HepG2 (cell line): Measurements from ENCODE around the gene PPP1R14D. TPM values are rescaled to one million over a fixed set of nuclear protein-coding genes. Genes with fewer than 3 reads are reported as not detected.

ENCODE experiments used
- ATAC-seq: fragments of 200-7000 bp; cut with Tn5 transposase; 3 replicates; pipeline ENCODE4 v1.9.1; 2020; ENCODE audit warnings: mild to moderate bottlenecking, moderate library complexity
- BruUV-seq: library from RNA; stranded (reverse); fragments of 400-500 nt; replicated peaks from 2 replicates; lab custom pipeline; 2021; lab: Mats Ljungman, UMichigan
- CTCF ChIA-PET: fragments of 300-600 bp; formaldehyde crosslinking; extraction: SDS; loops from one replicate; lab custom pipeline; 2021; ENCODE audit warnings: low total read pairs, inconsistent platforms, low intra/inter-chr PET ratio; lab: Yijun Ruan, JAX
- POLR2A ChIA-PET: fragments of 350-600 bp; sonication (Branson Sonifier 250); formaldehyde crosslinking; loops from one replicate; lab custom pipeline; 2020; ENCODE audit warnings: antibody characterized with exemption, inconsistent platforms; lab: Yijun Ruan, JAX
- DNase-seq: peaks from one replicate; pipeline ENCODE4 v3.0.0-alpha.2; 2015; ENCODE audit warnings: low spot score
- FAIRE-seq: peaks from 3 replicates; lab custom pipeline; 2011; peaks lifted over from hg19 to GRCh38; lab: Jason Lieb, UNC
- H2AFZ ChIP-seq: one replicate; pipeline ENCODE4 v1.6.1; 2011; ENCODE audit warnings: low read length, inconsistent platforms
- H3K27ac ChIP-seq: fragments of 300-600 bp; 3 replicates; pipeline ENCODE4 v1.8.0; 2011; ENCODE audit warnings: mixed run types, mild to moderate bottlenecking, mixed read lengths, low read length, inconsistent platforms; ENCODE audit not compliant: insufficient read depth; ENCODE audit errors: extremely low read length
- H3K27me3 ChIP-seq, 2 experiments: fragments of 200-600 bp in 1 of 2; 2 replicates in 1 of 2; 3 replicates in 1 of 2; pipeline versions ENCODE4 v1.6.0 to v1.8.0; 2011; ENCODE audit warnings: low read length in 2 of 2, mild to moderate bottlenecking in 2 of 2, moderate library complexity in 2 of 2, inconsistent platforms in 1 of 2; ENCODE audit not compliant: insufficient read depth in 2 of 2, control insufficient read depth in 1 of 2
- H3K36me3 ChIP-seq, 2 experiments: fragments of 200-600 bp in 1 of 2; replicated peaks in 1 of 2; 2 replicates in 1 of 2; 3 replicates in 1 of 2; pipeline versions ENCODE4 v1.5.1 to v1.8.0; 2011; ENCODE audit warnings: low read length in 2 of 2, inconsistent platforms in 1 of 2; ENCODE audit not compliant: insufficient read depth in 2 of 2, control insufficient read depth in 1 of 2
- H3K4me1 ChIP-seq: 2 replicates; pipeline ENCODE4 v1.5.1; 2012; ENCODE audit warnings: low read length, inconsistent platforms; ENCODE audit not compliant: insufficient read depth
- H3K4me2 ChIP-seq: 2 replicates; pipeline ENCODE4 v1.6.0; 2011; ENCODE audit warnings: low read depth, low read length, inconsistent platforms
- H3K4me3 ChIP-seq, 3 experiments: fragments of 200-600 bp in 1 of 3; sonication (generic), shearing (Covaris generic) in 1 of 3; replicated peaks in 1 of 3; 2 replicates each; pipeline ENCODE4 v1.5.1; 2011 to 2016; ENCODE audit warnings: low read length in 3 of 3, inconsistent platforms in 2 of 3, low read depth in 2 of 3, mild to moderate bottlenecking in 2 of 3, control low read depth in 1 of 3, mixed read lengths in 1 of 3; ENCODE audit not compliant: insufficient read depth in 1 of 3
- H3K79me2 ChIP-seq: one replicate; pipeline ENCODE4 v1.6.1; 2011; ENCODE audit warnings: low read length, inconsistent platforms; ENCODE audit not compliant: insufficient read depth
- H3K9ac ChIP-seq: 2 replicates; pipeline ENCODE4 v1.6.0; 2011; ENCODE audit warnings: mild to moderate bottlenecking, low read depth, low read length, inconsistent platforms; ENCODE audit not compliant: insufficient read depth
- H3K9me3 ChIP-seq: 2 replicates; pipeline ENCODE4 v1.5.1; 2012; ENCODE audit warnings: mild to moderate bottlenecking, low read length
- H4K20me1 ChIP-seq: 2 replicates; pipeline ENCODE4 v1.6.0; 2011; ENCODE audit warnings: inconsistent platforms, mild to moderate bottlenecking, low read length, moderate library complexity; ENCODE audit not compliant: insufficient read depth
- ATF1 ChIP-seq: IDR thresholded peaks from 2 replicates; pipeline ENCODE4 v1.6.1; 2016; ENCODE audit warnings: mild to moderate bottlenecking, control low read depth
- DPF2 ChIP-seq: sonication (generic); formaldehyde crosslinking; IDR thresholded peaks from 2 replicates; pipeline ENCODE4 v1.4.0; 2020; ENCODE audit warnings: mild to moderate bottlenecking, low read depth, missing genetic modification reagents, borderline replicate concordance
- EZH2 ChIP-seq: conservative IDR thresholded peaks from 2 replicates; pipeline ENCODE4 v1.6.1; 2012; ENCODE audit warnings: mild to moderate bottlenecking, low read depth, low read length, moderate library complexity
- GABPA ChIP-seq, 2 experiments: IDR thresholded peaks; 2 replicates each; pipeline ENCODE4 v1.6.1; 2011 to 2016; ENCODE audit warnings: low read depth in 2 of 2, low read length in 1 of 2, missing biosample characterization in 1 of 2, missing genetic modification characterization in 1 of 2
- GTF2F1 ChIP-seq: fragments of 150-350 bp; IDR thresholded peaks from 2 replicates; pipeline ENCODE4 v1.6.1; 2014; ENCODE audit warnings: low read length
- HNRNPK ChIP-seq: fragments of 200-400 bp; formaldehyde crosslinking; IDR thresholded peaks from 2 replicates; pipeline ENCODE4 v1.6.1; 2018; ENCODE audit warnings: low read length, low read depth, moderate library complexity, mild to moderate bottlenecking; ENCODE audit not compliant: poor library complexity, severe bottlenecking
- POLR2AphosphoS2 ChIP-seq: IDR thresholded peaks from 2 replicates; pipeline ENCODE4 v1.6.1; 2011; ENCODE audit warnings: low read depth, low read length, improper control_type of control experiment
- RBAK ChIP-seq: sonication (generic); formaldehyde crosslinking; IDR thresholded peaks from 2 replicates; pipeline ENCODE4 v1.5.1; 2020; ENCODE audit warnings: mild to moderate bottlenecking, missing genetic modification reagents
- RFXAP ChIP-seq: sonication (generic); formaldehyde crosslinking; IDR thresholded peaks from 2 replicates; pipeline ENCODE4 v1.4.0; 2020; ENCODE audit warnings: missing genetic modification reagents, borderline replicate concordance
- SMAD3 ChIP-seq: sonication (generic); formaldehyde crosslinking; IDR thresholded peaks from 2 replicates; pipeline ENCODE4 v1.4.0; 2020; ENCODE audit warnings: missing genetic modification reagents
- SNAPC5 ChIP-seq: sonication (generic); formaldehyde crosslinking; IDR thresholded peaks from 2 replicates; pipeline ENCODE4 v1.8.1; 2023; ENCODE audit warnings: mild to moderate bottlenecking, missing genetic modification reagents, borderline replicate concordance
- TRIM22 ChIP-seq: fragments of 450-650 bp; IDR thresholded peaks from 2 replicates; pipeline ENCODE4 v1.6.1; 2017
- TRIM24 ChIP-seq: sonication (generic); formaldehyde crosslinking; IDR thresholded peaks from 2 replicates; pipeline ENCODE4 v1.8.0; 2022; ENCODE audit warnings: mild to moderate bottlenecking, missing genetic modification reagents
- U2AF1 ChIP-seq: fragments of 200-400 bp; formaldehyde crosslinking; optimal IDR thresholded peaks from 2 replicates; pipeline ENCODE3; 2017; ENCODE audit warnings: mild to moderate bottlenecking, low read depth, low read length
- ZBTB34 ChIP-seq: sonication (generic); formaldehyde crosslinking; IDR thresholded peaks from 2 replicates; pipeline ENCODE4 v1.8.0; 2022; ENCODE audit warnings: mild to moderate bottlenecking, missing genetic modification reagents
- ZNF138 ChIP-seq: sonication (generic); formaldehyde crosslinking; IDR thresholded peaks from 2 replicates; pipeline ENCODE4 v1.5.0; 2020; ENCODE audit warnings: mild to moderate bottlenecking, low read depth, missing genetic modification reagents
- ZNF484 ChIP-seq: sonication (generic); formaldehyde crosslinking; IDR thresholded peaks from 2 replicates; pipeline ENCODE4 v1.5.1; 2020; ENCODE audit warnings: mild to moderate bottlenecking, low read depth, missing genetic modification reagents, borderline replicate concordance
- ZNF598 ChIP-seq: sonication (generic); formaldehyde crosslinking; IDR thresholded peaks from 2 replicates; pipeline ENCODE4 v1.5.1; 2020; ENCODE audit warnings: mild to moderate bottlenecking, missing genetic modification reagents, borderline replicate concordance
- ZNF607 ChIP-seq: sonication (generic); formaldehyde crosslinking; IDR thresholded peaks from 2 replicates; pipeline ENCODE4 v1.5.1; 2020; ENCODE audit warnings: missing genetic modification reagents, mild to moderate bottlenecking, borderline replicate concordance
- ZSCAN25 ChIP-seq: sonication (generic); formaldehyde crosslinking; IDR thresholded peaks from 2 replicates; pipeline ENCODE4 v1.8.0; 2022; ENCODE audit warnings: mild to moderate bottlenecking, missing genetic modification reagents
- WGBS: methylation state at CpG from one replicate; pipeline ENCODE4 v1.1.6; 2017; ENCODE audit warnings: low lambda C conversion rate; 5-methylcytosine and 5-hydroxymethylcytosine counted together
- in situ Hi-C: cut with HindIII; loops from 2 replicates; pipeline ENCODE4 v1.10.0; 2017; ENCODE audit warnings: low pct_unique_long_range_greater_than_20kb; ENCODE audit not compliant: extremely low pct_ligation_motif_present
- intact Hi-C: fragments of 100-400 bp; cut with micrococcal nuclease; formaldehyde crosslinking; loops from one replicate; pipeline ENCODE4 v1.10.0; 2022; ENCODE audit not compliant: unreplicated experiment
- polyA plus RNA-seq, 8 experiments: library from polyadenylated mRNA; depleted of rRNA in 3 of 8; stranded (reverse) in 7 of 8; unstranded in 1 of 8; fragments of >200 nt; fragmentation: Illumina TruSeq in 4 of 8; extraction: Trizol in 4 of 8; gene quantifications; 2 replicates each; pipeline versions ENCODE4 v1.2.1 to v1.2.3, GENCODE V29; 2011 to 2016; ENCODE audit warnings: low read depth in 4 of 8, missing spikeins in 1 of 8, mixed read lengths in 1 of 8; ENCODE audit not compliant: insufficient read depth in 1 of 8
- total RNA-seq, 5 experiments: library from RNA; depleted of rRNA; stranded (reverse); fragments of >200 nt; fragmentation: Illumina TruSeq; extraction: Trizol; gene quantifications; 2 replicates each; pipeline ENCODE4 v1.2.3, GENCODE V29; 2016; ENCODE audit warnings: low read depth in 1 of 5

The PPP1R14D gene
- total and polyA plus RNA-seq, 2 of the 13 experiments (the other 11 are each of a cell fraction or from before 2014, with no cell fraction given): 0.53 to 0.55 TPM

GRCh38 chr15:40772014-40772413, 56.5 kb downstream of the PPP1R14D start:
- ChIA-PET CTCF (no interaction called here), POLR2A (interaction anchor here (1.8 kb wide), 1 partner anchor 9 kb away, joined by 6 read pairs; the partner anchor contains the start of gene GCHFR)
- Histone ChIP-seq H2AFZ (no peak overlapping the region), H3K27ac (no peak overlapping the region), H3K9ac (no peak overlapping the region), H4K20me1 (no peaks in the 10 kb centered on the region), H3K4me1 (no peaks in the 10 kb centered on the region), H3K4me3 (no peak overlapping the region), H3K27me3 (no peaks in the 10 kb centered on the region), H3K79me2 (no peaks in the 10 kb centered on the region), H3K9me3 (no peaks in the 10 kb centered on the region), H3K36me3 (peaks cover 28 to 49% of the 10 kb centered on the region in 2 experiments; a peak in 4 of 5 replicates), H3K4me2 (no peak overlapping the region)
- no TSS peak for BruUV-seq
- intact Hi-C loops (no loop called here), in situ Hi-C loops (no loop called here)
- no peak for TF ChIP-seq DPF2 (CRISPR knock-in tag)
- no peak for TF ChIP-seq U2AF1
- TF ChIP-seq EZH2: no peak
- TF ChIP-seq GTF2F1: no peak
- TF ChIP-seq ZNF484 (CRISPR knock-in tag): no peak
- TF ChIP-seq ZNF607 (CRISPR knock-in tag): no peak
- no peak for TF ChIP-seq TRIM22
- TF ChIP-seq ZNF598 (CRISPR knock-in tag): no peak
- TF ChIP-seq ZSCAN25 (CRISPR knock-in tag): no peak
- no peak for TF ChIP-seq SNAPC5 (CRISPR knock-in tag)
- no peak for TF ChIP-seq ZNF138
- TF ChIP-seq POLR2AphosphoS2: no peak
- no peak for TF ChIP-seq ZBTB34 (CRISPR knock-in tag)
- TF ChIP-seq ATF1 (CRISPR knock-in tag): no peak
- TF ChIP-seq RBAK: no peak
- TF ChIP-seq HNRNPK: no peak
- no peak for TF ChIP-seq GABPA (IDR thresholded peaks at IDR 0.05; ENCODE audit: low read depth, low read length)
- no peak for TF ChIP-seq GABPA (CRISPR knock-in tag; IDR thresholded peaks at IDR 0.05; ENCODE audit: low read depth)
- TF ChIP-seq TRIM24 (CRISPR knock-in tag): no peak
- no peak for TF ChIP-seq SMAD3 (CRISPR knock-in tag)
- no peak for TF ChIP-seq RFXAP (CRISPR knock-in tag)
- no peak for FAIRE-seq
- ATAC-seq: no peak
- 94% methylated on average over 10 of the region's 13 CpGs for WGBS
- DNase-seq: no peak
